Suppressor macrophage treated with lipopolysaccharide for 4 hours (primary cell): ENCODE measurements around the gene UST.
"Not testable (repeated sequence)": the region's sequence is repeated elsewhere in the genome, so short reads cannot be mapped to it uniquely, and the experiment has no call there.

ENCODE experiments used
- DNase-seq: peaks from one replicate; pipeline ENCODE4 v3.0.0-alpha.2; 2020

Gene UST

DNA sequence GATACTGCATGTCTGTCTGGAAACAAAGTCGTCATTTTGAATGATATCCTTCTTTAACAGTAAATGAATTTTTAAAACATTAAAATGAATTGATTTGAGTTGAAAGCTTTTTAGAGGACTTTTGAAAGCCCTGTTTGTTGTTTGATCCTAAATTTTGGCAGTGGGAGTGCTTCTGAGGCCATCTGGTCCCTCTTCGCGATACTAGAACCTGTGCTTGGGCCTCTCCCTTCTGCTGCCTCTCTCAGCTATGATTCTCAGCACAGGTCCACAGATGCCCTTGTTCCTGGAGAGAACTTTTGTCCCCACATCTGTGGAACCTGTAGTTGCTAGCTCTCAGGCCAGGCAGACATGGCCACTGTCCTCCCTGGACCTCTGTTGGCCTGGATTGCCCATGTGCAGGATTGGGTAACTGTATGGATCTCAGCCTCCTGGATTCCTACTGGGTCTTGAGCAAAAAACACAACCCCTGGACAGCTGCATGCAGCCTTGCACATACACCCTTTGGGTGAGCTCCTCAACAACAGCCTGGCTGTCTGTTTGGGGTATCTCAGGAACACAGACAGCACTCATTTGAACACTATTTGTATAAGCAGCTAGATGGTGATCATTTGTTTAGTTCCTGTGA, 21.9 kb downstream of the UST start:
- no peak for DNase-seq

- no peak for DNase-seq
These were observed 22.6 kb downstream of the UST start for GRCh38 chr6:148769304-148769968.

GRCh38 chr6:148770408-148771211, 23.8 kb downstream of the UST start:
- no peak for DNase-seq

- DNase-seq: no peak
These were observed 24.4 kb downstream of the UST start for GRCh38 chr6:148771212-148771601.

DNA sequence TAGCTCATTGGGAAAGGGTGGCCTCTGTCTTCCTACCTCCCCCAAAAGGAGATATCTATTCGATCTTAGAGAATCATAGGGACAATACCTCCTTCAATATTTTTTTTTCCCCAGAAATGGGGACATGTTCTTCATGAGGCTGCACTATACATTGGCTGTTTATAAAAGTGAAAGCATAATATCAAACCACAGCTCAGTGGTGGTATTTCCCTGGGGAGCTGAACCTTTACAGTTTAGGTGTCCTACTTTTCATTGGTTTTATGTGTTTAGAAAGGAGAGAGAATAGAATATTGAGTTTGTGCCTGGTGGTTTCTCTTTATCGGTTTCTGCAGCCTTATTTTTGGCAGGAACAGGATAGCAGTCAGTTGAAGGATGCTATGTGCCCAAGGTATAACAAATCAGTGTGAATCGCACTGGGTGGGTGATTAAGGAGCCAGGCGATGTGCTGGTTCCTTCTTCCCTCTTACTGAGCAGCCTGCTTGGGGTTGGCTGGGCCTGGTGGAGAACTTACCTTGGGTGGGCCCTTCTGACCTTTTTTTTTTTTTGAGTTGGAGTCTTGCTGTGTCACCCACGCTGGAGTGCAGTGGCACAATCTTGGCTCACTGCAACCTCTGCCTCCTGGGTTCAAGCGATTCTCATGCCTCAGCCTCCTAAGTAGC, 25.2 kb downstream of the UST start:
- no peak for DNase-seq

DNA sequence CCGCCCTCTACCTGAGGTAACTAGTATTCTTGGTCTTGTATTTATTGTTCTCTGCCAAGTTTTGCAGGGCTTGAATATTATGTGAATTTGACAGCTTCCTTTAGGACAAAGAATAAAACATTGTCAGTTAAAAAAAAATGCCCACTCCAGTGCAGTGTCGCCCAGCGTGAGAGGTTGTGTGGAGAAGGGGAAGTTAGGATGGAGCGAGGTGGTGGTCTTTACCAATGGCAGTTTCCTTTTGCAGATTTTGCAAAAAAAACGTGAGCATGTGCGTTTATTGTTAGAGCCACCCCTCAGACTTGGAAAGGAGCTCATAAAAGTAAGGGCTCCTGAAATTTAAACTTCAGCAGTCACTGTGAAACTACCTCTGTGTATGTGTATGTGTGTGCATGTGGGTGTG, 28.3 kb downstream of the UST start:
- no peak for DNase-seq

GRCh38 chr6:148776321-148777308, 29.8 kb downstream of the UST start:
- DNase-seq: peak; percentile 54

DNA sequence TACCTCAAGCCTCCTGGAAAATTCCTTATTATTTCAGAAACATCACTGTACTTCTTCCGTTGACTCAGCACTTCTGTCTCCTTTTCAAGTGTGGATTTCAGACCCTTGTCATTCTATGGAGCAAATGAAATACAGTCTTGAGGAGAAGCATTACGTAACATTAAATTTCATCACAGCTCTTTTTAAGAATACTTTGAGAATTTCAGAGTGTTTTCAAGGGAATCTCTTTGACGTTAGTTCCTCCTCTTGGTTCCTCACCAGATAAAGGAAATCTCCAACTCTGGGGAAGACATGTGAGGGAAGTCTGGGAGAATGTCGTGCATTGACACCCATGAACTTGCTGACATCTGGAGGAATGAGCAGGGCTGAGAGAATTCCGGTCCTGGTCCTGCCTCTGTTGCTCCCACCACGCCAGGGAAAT, 32.3 kb downstream of the UST start:
- peak; percentile 83 for DNase-seq

DNA sequence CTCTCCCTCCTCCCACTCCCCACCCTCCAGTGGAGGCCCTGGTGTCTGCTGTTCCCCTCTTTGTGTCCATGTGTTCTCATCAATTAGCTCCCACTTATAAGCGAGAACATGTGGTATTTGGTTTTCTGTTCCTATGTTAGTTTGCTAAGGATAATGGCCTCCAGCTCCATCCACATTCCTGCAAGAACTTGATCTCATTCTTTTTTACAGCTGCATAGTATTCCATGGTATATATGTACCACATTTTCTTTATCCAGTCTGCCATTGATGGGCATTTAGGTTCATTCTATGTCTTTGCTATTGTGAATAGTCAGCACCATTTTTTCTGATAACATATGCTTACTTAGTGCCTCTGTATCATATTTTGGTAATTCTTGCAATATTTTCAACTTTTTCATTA, 33.6 kb downstream of the UST start:
- DNase-seq: not testable (repeated sequence)

DNA sequence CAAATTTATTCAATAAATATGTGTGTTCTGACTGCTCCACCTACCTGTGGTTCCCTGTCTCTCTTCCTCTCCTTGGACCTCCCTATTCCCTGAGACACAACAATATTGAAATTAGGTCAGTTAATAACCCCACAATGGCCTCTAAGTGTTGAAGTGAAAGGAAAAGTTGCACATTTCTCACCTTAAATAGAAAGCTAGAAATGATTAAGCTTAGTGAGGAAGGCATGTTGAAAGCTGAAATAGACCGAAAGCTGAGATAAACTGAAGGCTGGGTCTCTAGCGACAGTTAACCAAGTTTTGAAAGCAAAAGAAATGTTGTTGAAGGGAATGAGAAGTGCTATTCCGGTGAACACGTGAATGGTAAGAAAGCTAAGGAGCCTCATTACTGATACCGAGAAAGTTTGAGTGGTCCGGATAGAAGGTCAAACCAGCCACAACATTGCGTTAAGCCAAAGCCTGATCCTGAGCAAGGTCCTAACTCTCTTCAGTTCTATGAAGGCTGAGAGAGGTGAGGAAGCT, 34.1 kb downstream of the UST start:
- no peak for DNase-seq

DNA sequence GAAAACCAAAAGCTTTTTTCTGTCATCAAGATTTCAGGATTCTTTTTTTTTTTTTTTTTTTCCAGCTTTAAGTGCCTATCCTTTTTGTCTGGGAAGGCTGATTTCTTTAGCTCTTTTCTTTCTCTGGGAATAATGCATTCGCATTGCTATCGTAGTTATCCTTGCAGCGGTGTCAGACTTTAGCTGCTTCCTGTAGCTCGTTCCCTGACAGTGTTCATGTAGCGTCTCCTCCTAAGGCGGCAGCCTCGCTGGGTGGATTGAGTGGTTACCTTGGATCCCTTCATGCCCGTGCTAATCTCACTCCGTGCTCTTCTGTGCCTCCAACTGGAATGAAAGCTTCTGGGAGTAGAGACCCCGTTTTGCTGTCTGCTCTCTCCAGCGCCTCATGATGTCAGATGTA, 43.1 kb downstream of the UST start:
- no peak for DNase-seq

GRCh38 chr6:148790404-148790803, 43.6 kb downstream of the UST start:
- DNase-seq: no peak

- no peak for DNase-seq
These were observed 44.0 kb downstream of the UST start for GRCh38 chr6:148790817-148791216.

GRCh38 chr6:148791372-148791771, 44.5 kb downstream of the UST start:
- DNase-seq: no peak

- no peak for DNase-seq
These were observed 46.9 kb downstream of the UST start for GRCh38 chr6:148793721-148794120.

DNA sequence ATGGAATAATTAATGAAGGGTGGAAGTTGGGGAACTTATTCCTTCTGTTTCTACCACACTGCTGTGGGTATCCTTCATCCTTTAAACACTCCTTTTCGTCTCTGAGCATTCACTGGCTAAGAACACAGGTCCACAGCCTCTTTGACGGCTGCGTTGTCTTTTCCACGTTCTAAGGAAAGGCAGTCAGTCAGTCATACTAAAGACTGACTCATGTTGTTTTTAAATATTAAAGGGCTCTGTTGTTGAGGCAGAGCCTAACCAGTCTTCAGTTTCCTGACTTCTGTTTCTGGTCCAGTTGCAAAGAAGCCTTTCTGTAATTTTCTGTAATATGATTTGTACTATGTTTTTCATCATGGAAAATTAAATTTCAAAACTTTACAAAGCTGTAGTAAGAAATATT, 48.0 kb downstream of the UST start:
- no peak for DNase-seq

DNA sequence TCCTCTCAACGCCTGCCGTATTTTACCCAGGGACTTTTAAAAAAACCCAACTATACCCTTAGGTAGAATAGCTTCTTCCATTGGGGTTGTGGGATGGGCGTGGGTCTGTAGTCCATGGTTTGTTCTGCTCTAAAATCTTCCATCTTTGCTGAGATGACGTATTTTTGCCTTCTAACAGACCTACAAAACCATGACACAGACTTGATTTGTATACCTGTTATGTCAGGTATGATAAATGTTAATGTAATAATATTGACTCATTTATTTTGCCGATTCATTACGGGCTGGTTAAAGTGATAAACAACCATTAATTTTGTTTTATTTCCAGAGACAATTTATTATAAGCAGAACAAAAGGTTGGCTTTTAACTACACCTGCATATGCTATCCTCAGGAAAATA, 48.7 kb downstream of the UST start:
- DNase-seq: no peak

- DNase-seq: no peak
These were observed 52.8 kb downstream of the UST start for GRCh38 chr6:148799647-148800046.

- DNase-seq: no peak
These were observed 53.7 kb downstream of the UST start for GRCh38 chr6:148800536-148800935.

- no peak for DNase-seq
These were observed 57.1 kb downstream of the UST start for GRCh38 chr6:148803979-148804378.

DNA sequence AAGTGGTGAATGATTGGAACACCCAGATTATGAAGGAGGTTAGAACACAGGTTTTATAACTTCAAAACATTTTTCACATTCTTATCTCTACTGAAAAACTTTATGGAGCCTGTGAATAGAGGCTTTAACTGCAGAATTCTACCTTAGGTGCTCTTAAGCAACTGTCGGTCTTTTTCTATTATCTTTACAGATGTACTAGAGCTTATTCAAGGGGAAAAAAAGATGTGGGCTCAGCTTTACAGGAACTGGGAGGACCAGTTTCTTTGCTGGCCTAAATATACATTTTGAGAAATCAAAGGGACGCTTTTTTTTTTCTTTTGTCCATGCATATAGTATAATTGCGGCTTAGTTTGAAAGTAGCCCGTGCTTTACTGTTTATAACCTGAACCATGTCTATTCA, 58.9 kb downstream of the UST start:
- no peak for DNase-seq

GRCh38 chr6:148807784-148808183, 61.0 kb downstream of the UST start:
- no peak for DNase-seq
